Endothelial cell of umbilical vein (primary cell): ENCODE results near the gene FMNL1.

Experiments used
- CTCF ChIP-seq, 2 donors: IDR thresholded peaks; 1 replicate in 1 of 2; 2 replicates in 1 of 2; pipeline ENCODE4 v1.5.1; 2011; ENCODE audit warnings: low read length in 2 of 2, mild to moderate bottlenecking in 2 of 2, moderate library complexity in 2 of 2, control low read depth in 1 of 2, inconsistent platforms in 1 of 2, low read depth in 1 of 2; ENCODE audit not compliant: insufficient read depth in 1 of 2; ENCODE audit errors: extremely low read depth in 1 of 2
- GATA2 ChIP-seq: IDR thresholded peaks from 2 replicates; pipeline ENCODE4 v1.7.0; 2011; ENCODE audit warnings: low read depth, mild to moderate bottlenecking, moderate library complexity, mixed read lengths, low read length; ENCODE audit not compliant: insufficient read length, insufficient read depth
- POLR2A ChIP-seq: IDR thresholded peaks from 2 replicates; pipeline ENCODE4 v1.6.1; 2012; ENCODE audit warnings: low read depth, mild to moderate bottlenecking, control low read depth, low read length

DNA sequence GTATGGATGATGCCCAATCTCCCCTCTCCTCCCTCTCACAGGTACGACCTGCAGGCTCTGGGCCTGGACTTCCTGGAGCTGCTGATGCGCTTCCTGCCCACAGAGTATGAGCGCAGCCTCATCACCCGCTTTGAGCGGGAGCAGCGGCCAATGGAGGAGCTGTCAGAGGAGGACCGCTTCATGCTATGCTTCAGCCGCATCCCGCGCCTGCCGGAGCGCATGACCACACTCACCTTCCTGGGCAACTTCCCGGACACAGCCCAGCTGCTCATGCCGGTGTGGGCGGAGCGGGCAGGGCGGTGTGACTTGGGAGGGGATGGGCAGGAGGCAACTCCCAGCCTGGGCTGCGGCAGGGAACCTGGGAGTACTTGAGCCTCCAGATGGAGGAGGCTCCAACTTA, 22.1 kb downstream of the FMNL1 start:
- TF ChIP-seq CTCF (IDR thresholded peaks at IDR 0.05; ENCODE audit: extremely low read depth in 1 of 2, insufficient read depth in 1 of 2, low read depth in 1 of 2, low read length in 2 of 2), result no peak
- no peak for TF ChIP-seq GATA2
- no peak for TF ChIP-seq POLR2A
